Measurements from ENCODE around the gene PLIN3.
"Not testable (repeated sequence)": the region's sequence is repeated elsewhere in the genome, so short reads cannot be mapped to it uniquely, and the experiment has no call there.

Gene PLIN3

GRCh38 chr19:4844348-4845179 is 22.9 kb downstream of the PLIN3 start:
- no peak for DNase-seq

GRCh38 chr19:4843647-4843965 is 23.9 kb downstream of the PLIN3 start:
- DNase-seq, result no peak

- DNase-seq, result no peak
Measured at GRCh38 chr19:4839192-4839591, 28.3 kb downstream of the PLIN3 start.

DNA sequence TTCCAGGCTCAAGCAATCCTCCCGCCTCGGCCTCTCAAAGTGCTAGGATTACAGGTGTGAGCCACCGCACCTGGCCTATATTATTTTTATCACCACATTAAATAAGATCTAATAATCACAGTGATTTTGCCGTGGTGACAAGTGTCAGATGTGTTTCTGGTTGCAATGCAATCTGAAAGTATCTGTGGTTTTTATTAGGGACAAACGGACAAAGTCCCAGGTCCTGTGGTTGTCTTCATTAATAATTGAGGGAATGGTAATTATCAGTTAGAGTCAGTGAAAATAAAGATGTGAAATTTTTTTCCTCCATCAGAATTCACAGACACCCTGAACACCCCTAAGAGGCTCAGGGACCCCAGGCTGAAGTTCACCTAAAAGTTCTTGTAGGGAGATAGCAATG is 34.7 kb downstream of the PLIN3 start:
- no peak for DNase-seq

GRCh38 chr19:4831979-4832340 is 35.5 kb downstream of the PLIN3 start:
- not testable (repeated sequence) for DNase-seq

- DNase-seq, result no peak
Measured at GRCh38 chr19:4831304-4831978, 36.0 kb downstream of the PLIN3 start, which contains the start of gene TICAM1. TICAM1 (minus strand) TSS chr19:4831712; CDS start chr19:4818377, 13,335 bp downstream.

GRCh38 chr19:4830768-4831265 is 36.6 kb downstream of the PLIN3 start:
- no peak for DNase-seq

DNA sequence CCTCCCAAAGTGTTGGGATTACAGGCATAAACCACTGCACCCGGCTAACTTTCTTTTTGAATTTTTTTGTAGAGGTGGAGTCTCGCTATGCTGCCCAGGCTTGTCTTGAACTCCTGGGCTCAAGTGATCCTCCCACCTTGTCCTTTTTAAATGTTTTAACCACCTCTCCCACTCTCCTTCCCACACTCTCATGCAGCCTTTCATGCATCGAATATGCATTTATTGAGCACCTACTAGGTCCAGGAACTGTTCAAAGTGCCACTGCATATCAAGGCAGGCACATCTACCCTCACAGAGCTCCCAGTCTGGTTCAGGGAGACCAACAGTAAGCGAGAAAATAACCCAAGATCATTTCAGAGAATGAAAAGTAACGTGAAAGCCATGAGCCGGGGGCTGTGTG is 37.1 kb downstream of the PLIN3 start:
- DNase-seq, result no peak

- no peak for DNase-seq
Measured at GRCh38 chr19:4829001-4829712, 38.3 kb downstream of the PLIN3 start.

GRCh38 chr19:4823577-4823976 is 43.9 kb downstream of the PLIN3 start:
- no peak for DNase-seq

DNA sequence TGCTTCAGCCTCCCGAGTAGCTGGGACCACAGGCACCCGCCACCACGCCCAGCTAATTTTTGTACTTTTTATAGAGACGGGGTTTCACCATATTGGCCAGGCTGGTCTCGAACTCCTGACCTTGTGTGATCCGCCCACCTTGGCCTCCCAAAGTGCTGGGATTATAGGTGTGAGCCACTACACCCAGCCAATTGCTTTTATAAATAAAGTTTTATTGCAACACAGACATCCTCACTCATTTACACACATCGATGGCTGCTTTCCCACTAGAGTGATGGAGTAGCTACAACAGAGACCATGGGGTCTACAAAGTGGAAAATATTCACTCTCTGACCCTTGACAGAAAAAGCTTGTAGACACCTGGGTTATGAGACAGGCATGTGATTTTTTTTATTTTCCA is 45.1 kb downstream of the PLIN3 start:
- DNase-seq, result not testable (repeated sequence)

GRCh38 chr19:4821265-4821664 is 46.2 kb downstream of the PLIN3 start:
- no peak for DNase-seq

DNA sequence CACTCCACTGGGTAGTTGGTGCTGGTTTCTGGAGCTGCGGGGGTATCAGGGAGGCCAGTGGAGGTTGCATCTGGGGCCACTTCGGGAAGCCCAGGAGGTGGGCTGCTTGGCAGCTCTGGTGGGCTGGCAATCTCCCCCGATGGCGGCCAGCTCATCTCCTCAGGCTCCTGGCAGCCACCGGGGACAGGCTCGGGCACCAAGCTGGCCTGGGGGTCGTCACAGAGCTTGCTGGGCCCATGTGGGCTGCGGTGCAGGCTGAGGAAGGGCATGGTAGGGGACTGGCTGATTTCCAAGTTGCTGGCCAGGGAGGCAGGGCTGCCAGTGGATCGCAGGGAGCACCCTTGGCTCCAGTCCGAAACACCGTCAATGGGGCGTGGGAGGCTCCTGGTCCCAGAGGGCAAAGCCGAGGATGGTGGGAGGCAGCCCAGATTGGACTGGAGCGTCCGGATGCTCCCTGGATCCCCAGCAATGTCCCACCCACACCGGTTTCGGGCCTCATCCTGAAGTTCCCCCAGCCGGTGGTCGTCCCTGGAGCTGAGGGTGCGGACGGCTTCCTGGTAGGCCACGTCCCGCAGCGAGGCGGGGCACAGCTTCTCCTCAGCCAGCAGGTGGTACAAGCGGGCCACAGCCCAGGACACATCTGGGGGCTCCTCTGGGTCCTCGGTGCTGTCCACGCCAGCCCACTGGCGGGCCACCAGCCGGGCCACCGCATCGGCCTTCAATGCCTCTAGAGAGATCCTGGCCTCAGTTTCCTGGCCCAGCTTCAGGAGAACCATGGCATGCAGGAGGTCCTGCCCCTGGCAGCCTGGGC is 49.8 kb downstream of the PLIN3 start:
- DNase-seq, result no peak

DNA sequence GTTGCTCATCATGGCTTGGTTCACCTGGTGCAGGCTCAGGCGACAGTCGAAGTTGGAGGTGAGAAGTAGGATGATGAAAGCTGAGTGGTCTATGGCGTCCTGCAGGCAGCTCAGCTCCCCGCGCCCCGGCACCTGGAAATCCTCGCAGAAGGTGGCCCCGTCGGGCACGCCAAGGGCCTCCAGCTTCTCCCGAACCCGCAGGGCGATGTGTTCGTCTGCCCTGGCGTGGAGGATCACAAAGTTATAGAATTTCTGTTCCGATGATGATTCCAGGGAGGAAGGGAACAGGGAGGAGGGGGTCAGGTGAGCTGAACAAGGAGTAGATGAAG is 50.6 kb downstream of the PLIN3 start:
- DNase-seq, result no peak

DNA sequence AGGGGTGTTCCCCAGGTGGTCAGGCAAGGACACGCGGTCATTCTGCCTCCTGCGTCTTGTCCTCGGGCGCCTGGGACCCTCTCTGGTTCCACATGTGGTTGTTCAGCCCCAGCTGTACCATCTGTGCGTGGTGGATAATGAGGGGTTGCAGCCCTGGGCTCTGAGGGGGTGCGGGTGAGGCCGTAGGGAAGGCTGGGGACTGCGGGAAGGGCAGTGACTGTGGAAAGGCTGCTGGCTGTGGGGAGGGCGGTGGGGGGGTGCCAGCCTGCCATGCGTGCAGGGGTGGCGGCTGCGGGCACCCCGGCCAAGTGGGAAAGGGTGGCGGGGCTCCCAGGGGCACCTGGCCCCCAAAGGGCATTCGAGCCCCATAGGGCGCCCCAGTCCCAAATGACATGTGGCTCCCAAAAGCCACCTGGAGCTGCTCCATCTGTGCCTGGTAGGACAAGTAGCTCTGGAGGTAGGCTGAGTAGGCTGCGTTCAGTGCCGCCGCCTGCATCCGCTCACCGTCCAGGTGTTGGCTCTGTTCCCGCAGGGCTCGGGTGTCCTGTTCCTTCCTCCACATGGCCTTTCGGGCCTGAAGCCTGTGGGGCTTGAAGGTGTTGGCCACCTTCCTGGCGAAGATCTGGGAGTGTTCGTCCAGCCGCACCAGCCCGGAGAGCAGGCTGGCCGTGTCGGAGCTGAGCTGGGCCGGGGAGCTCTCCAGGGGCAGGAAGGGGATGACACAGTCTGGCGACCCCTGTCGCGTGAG is 51.1 kb downstream of the PLIN3 start:
- no peak for DNase-seq

DNA sequence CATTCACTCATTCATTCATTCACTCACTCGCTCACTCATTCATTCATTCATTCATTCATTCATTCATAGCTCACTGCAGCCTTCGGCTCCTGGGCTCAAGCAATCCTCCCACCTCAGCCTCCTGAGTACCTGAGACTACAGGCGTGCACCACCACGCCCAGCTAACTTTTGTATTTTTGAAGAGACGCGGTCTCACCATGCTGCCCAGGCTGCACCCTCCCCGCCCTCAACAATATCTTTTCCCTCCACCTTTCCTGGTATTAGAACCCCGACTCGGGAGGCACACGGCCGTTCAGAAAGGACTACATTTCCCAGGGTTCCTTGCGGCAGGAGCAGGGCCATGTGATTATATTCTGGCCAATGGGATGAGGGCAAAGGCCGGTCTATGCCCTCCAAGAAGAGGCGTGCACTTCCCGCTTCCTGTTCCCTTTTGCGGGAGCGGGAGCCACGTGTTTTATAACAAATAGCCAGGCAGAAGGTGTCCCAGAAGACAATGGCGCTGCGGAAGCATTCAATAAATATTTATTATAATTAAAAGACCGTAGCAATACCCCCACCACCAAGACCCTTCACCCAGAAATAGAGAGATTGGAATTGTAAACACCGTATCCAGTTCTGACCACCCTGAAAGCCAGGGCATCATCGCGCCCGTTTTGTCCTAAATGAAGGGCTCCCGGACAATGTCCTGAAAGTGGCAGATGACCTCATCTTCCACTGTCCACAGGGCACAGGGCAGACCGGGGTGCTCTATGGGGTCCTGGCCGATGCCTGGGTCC is 51.9 kb downstream of the PLIN3 start:
- DNase-seq, result peak; percentile 77

DNA sequence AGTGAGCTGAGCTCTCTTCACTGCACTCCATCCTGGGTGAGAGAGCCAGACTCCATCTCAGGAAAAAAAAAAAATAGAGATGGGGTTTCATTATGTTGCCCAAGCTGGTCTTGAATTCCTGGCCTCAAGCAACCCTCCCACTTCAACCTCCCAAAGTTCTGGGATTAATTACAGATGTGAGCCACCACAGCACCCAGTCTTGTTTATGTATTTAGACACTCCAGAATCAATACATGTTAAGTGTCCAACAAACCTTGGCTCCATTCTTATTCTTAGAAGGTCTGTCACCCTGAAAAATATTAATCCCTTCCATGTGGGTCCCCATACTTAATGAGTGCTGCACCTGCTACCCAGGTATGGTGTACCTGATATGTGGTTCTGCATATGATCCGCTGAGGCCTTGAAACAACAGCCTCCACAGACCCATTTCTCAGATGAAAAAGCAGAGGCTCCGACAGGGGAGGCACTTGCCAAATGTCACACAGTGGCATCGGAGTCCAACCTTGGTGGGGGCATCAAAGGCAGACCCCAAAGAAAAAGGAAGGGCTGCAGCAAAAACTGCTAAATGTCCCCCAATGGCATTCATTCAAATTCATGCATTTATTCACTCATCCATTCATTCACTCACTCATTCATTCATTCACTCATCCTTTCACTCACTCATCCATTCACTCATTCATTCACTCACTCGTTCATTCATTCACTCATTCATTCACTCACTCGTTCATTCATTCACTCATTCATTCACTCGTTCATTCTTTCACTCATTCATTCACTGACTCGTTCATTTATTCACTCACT is 52.6 kb downstream of the PLIN3 start:
- no peak for DNase-seq

DNA sequence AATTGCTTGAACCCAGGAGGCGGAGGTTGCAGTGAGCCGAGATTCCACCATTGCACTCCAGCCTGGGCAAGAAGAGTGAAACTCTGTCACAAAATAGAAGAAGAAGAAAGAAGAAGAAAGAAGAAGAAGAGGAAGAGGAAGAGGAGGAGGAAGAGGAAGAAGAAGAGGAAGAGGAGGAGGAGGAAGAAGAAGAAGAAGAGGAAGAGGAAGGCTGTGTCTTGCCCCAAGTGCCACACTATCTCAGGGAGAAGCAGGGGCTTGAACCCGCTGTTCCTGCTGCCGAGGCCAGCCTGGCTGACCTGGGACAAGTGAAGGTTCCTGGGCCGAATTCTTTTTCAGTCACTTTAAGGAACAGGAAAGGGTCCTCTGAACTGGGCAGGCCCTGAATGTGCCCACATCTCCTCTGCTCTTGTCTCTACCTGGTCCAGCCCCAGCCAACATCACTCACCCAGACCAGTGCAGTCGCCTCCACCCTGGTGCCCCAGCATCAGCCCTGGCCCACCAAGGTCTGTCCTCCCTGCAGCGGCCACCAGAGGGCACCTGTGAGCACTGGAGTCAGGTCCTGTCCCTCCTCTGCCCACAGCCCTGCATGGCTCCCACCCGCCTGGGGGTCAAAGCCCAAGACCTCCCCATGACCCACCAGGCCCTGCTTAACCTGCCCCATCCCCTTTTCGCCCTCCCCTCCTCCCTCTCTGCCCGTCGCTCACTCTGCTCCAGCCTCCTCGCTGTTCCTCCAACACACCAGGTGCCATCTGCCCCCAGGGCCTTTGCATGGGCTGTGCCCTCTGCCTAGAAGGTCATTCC is 55.9 kb downstream of the PLIN3 start:
- DNase-seq, result no peak

DNA sequence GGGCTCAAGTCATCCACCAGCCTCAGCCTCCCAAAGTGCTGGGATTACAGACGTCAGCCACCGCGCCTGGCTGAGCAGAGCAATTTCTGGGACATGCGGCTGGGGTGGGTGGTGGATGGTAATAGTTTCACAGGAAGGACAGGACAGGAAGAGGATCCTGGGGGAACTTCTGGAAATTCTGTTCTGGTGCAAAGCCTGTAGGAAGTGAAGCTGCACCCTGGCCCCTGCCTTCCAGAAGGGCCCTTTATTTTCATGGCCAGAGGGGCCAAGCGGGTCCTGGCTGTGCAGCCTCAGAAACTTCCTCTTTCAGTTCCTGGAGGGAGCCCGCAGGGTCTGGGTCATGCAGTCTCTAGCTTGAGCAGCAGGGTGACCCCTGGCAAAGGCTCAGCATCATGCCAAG is 60.3 kb downstream of the PLIN3 start:
- DNase-seq, result no peak

- DNase-seq, result no peak
Measured at GRCh38 chr19:4806384-4806783, 61.1 kb downstream of the PLIN3 start.
